Ascending aorta (tissue), 2 donors: ENCODE measurements around the gene ATP9B. TPM values are rescaled to one million over a fixed set of nuclear protein-coding genes. Genes with fewer than 3 reads are reported as not detected.

Experiments
- DNase-seq, 2 donors: peaks; one replicate each; pipeline ENCODE4 v3.0.0-alpha.2; 2019; ENCODE audit warnings: low spot score in 2 of 2
- H3K27ac ChIP-seq, 2 donors: fragments of 200-600 bp; sonication (generic); one replicate each; pipeline ENCODE4 v1.5.1; 2016 to 2017; ENCODE audit warnings: mild to moderate bottlenecking in 1 of 2
- H3K27me3 ChIP-seq: fragments of 200-600 bp; sonication (generic); one replicate; pipeline ENCODE4 v1.5.1; 2017
- H3K36me3 ChIP-seq, 2 donors: fragments of 200-600 bp; sonication (generic); one replicate each; pipeline ENCODE4 v1.5.1; 2016
- H3K4me1 ChIP-seq, 2 donors: fragments of 200-600 bp; sonication (generic); one replicate each; pipeline ENCODE4 v1.5.1; 2016 to 2017; ENCODE audit warnings: mild to moderate bottlenecking in 1 of 2
- H3K4me3 ChIP-seq, 2 donors: fragments of 200-600 bp; sonication (generic); one replicate each; pipeline ENCODE4 v1.5.1; 2016 to 2017; ENCODE audit warnings: mild to moderate bottlenecking in 1 of 2
- H3K9me3 ChIP-seq, 2 donors: fragments of 200-600 bp; sonication (generic); one replicate each; pipeline ENCODE4 v1.5.1; 2016
- intact Hi-C: fragments of 100-400 bp; cut with DNase I; formaldehyde crosslinking; loops from one replicate; pipeline ENCODE4 v1.15.1; 2023
- total RNA-seq: library from RNA; depleted of rRNA; stranded (reverse); fragments of >200 nt; gene quantifications from one replicate; pipeline ENCODE4 v1.1.0, GENCODE V29; 2016
- TF ChIP-seq, protein P1 (sequence below), 3 experiments: fragments of 200-600 bp in 2 of 3; fragments of 450-650 bp in 1 of 3; sonication (generic) in 2 of 3; IDR thresholded peaks; one replicate each; pipeline ENCODE4 v1.5.1; 2016 to 2019; ENCODE audit warnings: antibody characterized with exemption in 3 of 3, mild to moderate bottlenecking in 1 of 3, moderate library complexity in 1 of 3

ATP9B gene
- total RNA-seq, 1 donor from 2014 or later = 14.4 TPM

GRCh38 chr18:79223431-79223830, 154.2 kb downstream of the ATP9B start:
- intact Hi-C loops = no loop called here
- no peak overlapping the region for H3K27ac ChIP-seq
- H3K4me3 ChIP-seq = no peak overlapping the region
- TF ChIP-seq, protein P1, sequence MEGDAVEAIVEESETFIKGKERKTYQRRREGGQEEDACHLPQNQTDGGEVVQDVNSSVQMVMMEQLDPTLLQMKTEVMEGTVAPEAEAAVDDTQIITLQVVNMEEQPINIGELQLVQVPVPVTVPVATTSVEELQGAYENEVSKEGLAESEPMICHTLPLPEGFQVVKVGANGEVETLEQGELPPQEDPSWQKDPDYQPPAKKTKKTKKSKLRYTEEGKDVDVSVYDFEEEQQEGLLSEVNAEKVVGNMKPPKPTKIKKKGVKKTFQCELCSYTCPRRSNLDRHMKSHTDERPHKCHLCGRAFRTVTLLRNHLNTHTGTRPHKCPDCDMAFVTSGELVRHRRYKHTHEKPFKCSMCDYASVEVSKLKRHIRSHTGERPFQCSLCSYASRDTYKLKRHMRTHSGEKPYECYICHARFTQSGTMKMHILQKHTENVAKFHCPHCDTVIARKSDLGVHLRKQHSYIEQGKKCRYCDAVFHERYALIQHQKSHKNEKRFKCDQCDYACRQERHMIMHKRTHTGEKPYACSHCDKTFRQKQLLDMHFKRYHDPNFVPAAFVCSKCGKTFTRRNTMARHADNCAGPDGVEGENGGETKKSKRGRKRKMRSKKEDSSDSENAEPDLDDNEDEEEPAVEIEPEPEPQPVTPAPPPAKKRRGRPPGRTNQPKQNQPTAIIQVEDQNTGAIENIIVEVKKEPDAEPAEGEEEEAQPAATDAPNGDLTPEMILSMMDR (IDR thresholded peaks at IDR 0.05) = no peak
- no peaks in the 10 kb centered on the region for H3K9me3 ChIP-seq
- no peak for DNase-seq
- H3K36me3 ChIP-seq = peaks cover 0 to 3% of the 10 kb centered on the region in 2 donors
- H3K27me3 ChIP-seq = no peaks in the 10 kb centered on the region
- H3K4me1 ChIP-seq = peaks cover 0 to 1% of the 10 kb centered on the region in 2 donors

GRCh38 chr18:79224381-79224780, 155.2 kb downstream of the ATP9B start:
- Histone ChIP-seq H3K36me3 (peaks cover 0 to 3% of the 10 kb centered on the region in 2 donors), H3K9me3 (no peaks in the 10 kb centered on the region), H3K27ac (no peak overlapping the region), H3K27me3 (no peaks in the 10 kb centered on the region), H3K4me3 (no peak overlapping the region), H3K4me1 (no peaks in the 10 kb centered on the region)
- no peak for DNase-seq
- intact Hi-C loops = no loop called here
- TF ChIP-seq, protein P1 (IDR thresholded peaks at IDR 0.05) = no peak

DNA sequence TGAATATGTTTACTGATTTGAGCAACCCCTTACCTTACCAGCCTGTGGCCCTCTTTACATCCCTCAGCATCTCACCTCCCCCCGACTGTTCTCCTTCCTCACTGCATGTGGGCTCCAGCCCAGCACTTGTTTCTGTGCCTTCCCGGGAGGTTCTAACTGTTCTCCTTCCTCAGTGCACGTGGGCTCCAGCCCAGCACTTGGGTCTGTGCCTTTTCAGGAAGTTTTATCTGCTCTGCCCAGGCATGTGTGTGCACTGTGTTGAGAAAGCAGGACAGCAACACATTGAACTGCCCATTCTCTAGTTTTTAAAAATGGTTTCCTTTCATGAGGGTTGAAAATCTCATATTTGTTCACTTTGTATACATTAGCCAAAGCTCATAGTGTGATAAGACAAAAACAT, 158.4 kb downstream of the ATP9B start:
- H3K27me3 ChIP-seq = no peaks in the 10 kb centered on the region
- H3K4me1 ChIP-seq = no peaks in the 10 kb centered on the region
- H3K9me3 ChIP-seq = no peaks in the 10 kb centered on the region
- no peak overlapping the region for H3K4me3 ChIP-seq
- H3K27ac ChIP-seq = no peak overlapping the region
- DNase-seq = no peak
- intact Hi-C loops = no loop called here
- peaks cover 0 to 3% of the 10 kb centered on the region in 2 donors for H3K36me3 ChIP-seq
- TF ChIP-seq, protein P1 (IDR thresholded peaks at IDR 0.05) = no peak

GRCh38 chr18:79229431-79229830, 160.2 kb downstream of the ATP9B start:
- Histone ChIP-seq H3K4me1 (no peaks in the 10 kb centered on the region), H3K9me3 (no peaks in the 10 kb centered on the region), H3K27me3 (no peaks in the 10 kb centered on the region), H3K27ac (no peak overlapping the region), H3K4me3 (no peak overlapping the region), H3K36me3 (peaks cover 0 to 3% of the 10 kb centered on the region in 2 donors)
- TF ChIP-seq, protein P1 (IDR thresholded peaks at IDR 0.05) = no peak
- no peak for DNase-seq
- intact Hi-C loops = no loop called here

- intact Hi-C loops = no loop called here
Measured at GRCh38 chr18:79234438-79234837, 165.2 kb downstream of the ATP9B start.

More at GRCh38 chr18:79234438-79234837, 165.2 kb downstream of the ATP9B start:
- no peak for DNase-seq
- Histone ChIP-seq H3K36me3 (no peaks in the 10 kb centered on the region), H3K27me3 (no peaks in the 10 kb centered on the region), H3K9me3 (no peaks in the 10 kb centered on the region), H3K27ac (no peak overlapping the region), H3K4me1 (no peaks in the 10 kb centered on the region), H3K4me3 (no peak overlapping the region)
- TF ChIP-seq, protein P1 (IDR thresholded peaks at IDR 0.05) = no peak
